Type B pancreatic cell (in vitro differentiated cells): Measurements from ENCODE around the gene TTC9B. TPM values are rescaled to one million over a fixed set of nuclear protein-coding genes. Genes with fewer than 3 reads are reported as not detected.
A peak's percentile ranks its signal among the peaks of the same experiment; 100 is the strongest.

Experiments used
- DNase-seq: peaks from one replicate; pipeline ENCODE4 v3.0.0; 2021; ENCODE audit warnings: mixed read lengths; ENCODE audit not compliant: unreplicated experiment; ENCODE audit errors: extremely low spot score
- H3K27ac Mint-ChIP-seq: 2 replicates; pipeline ENCODE4 v1.8.0; 2021; ENCODE audit warnings: mild to moderate bottlenecking, mixed read lengths
- H3K27me3 Mint-ChIP-seq: 2 replicates; pipeline ENCODE4 v1.8.0; 2021; ENCODE audit warnings: mixed read lengths
- H3K36me3 Mint-ChIP-seq: 2 replicates; pipeline ENCODE4 v1.8.0; 2021; ENCODE audit warnings: mixed read lengths
- H3K4me1 Mint-ChIP-seq: one replicate; pipeline ENCODE4 v1.8.0; 2021; ENCODE audit warnings: mixed read lengths; ENCODE audit not compliant: unreplicated experiment
- H3K4me3 Mint-ChIP-seq: 2 replicates; pipeline ENCODE4 v1.8.0; 2021; ENCODE audit warnings: mild to moderate bottlenecking, mixed read lengths
- H3K9me3 Mint-ChIP-seq: 2 replicates; pipeline ENCODE4 v1.8.0; 2021; ENCODE audit warnings: mixed read lengths
- total RNA-seq: library from RNA; stranded (reverse); gene quantifications from 2 replicates; pipeline ENCODE4 v1.2.1, GENCODE V29; 2021; ENCODE audit warnings: low replicate concordance
- TF ChIP-seq, protein P1 (sequence below): fragments of 200-600 bp; sonication (generic); conservative IDR thresholded peaks from 2 replicates; pipeline ENCODE4 v1.5.0; 2021; ENCODE audit warnings: antibody characterized with exemption, mild to moderate bottlenecking

TTC9B gene
- total RNA-seq, 1 donor from 2014 or later: 0.39 TPM

DNA sequence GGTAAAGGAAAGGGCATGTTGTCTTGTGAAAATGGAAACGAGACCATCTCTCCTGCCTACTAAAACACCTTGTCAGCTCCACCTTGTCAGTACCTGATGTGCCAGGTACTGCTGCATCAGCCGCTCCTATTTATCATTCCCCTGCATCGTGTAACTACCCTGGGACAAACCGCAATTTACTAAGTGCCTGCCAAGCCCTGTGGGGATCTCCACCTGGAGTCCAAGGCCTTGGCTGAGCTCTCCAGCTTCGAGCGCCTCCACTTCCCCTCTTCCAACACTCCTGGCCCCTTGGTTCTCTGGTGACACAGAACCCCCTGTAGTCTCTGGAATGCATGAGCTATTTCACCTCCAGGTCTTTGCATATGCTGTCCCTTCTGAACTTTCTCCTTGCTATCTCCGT is 34.2 kb upstream of the TTC9B start:
- peaks cover 7% of the 10 kb centered on the region for H3K4me1 Mint-ChIP-seq
- H3K9me3 Mint-ChIP-seq: no peaks in the 10 kb centered on the region
- H3K4me3 Mint-ChIP-seq: no peak overlapping the region
- H3K36me3 Mint-ChIP-seq: peaks cover 29% of the 10 kb centered on the region
- H3K27me3 Mint-ChIP-seq: no peaks in the 10 kb centered on the region
- no peak overlapping the region for H3K27ac Mint-ChIP-seq
- TF ChIP-seq, protein P1, sequence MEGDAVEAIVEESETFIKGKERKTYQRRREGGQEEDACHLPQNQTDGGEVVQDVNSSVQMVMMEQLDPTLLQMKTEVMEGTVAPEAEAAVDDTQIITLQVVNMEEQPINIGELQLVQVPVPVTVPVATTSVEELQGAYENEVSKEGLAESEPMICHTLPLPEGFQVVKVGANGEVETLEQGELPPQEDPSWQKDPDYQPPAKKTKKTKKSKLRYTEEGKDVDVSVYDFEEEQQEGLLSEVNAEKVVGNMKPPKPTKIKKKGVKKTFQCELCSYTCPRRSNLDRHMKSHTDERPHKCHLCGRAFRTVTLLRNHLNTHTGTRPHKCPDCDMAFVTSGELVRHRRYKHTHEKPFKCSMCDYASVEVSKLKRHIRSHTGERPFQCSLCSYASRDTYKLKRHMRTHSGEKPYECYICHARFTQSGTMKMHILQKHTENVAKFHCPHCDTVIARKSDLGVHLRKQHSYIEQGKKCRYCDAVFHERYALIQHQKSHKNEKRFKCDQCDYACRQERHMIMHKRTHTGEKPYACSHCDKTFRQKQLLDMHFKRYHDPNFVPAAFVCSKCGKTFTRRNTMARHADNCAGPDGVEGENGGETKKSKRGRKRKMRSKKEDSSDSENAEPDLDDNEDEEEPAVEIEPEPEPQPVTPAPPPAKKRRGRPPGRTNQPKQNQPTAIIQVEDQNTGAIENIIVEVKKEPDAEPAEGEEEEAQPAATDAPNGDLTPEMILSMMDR: no peak
- no peak for DNase-seq

DNA sequence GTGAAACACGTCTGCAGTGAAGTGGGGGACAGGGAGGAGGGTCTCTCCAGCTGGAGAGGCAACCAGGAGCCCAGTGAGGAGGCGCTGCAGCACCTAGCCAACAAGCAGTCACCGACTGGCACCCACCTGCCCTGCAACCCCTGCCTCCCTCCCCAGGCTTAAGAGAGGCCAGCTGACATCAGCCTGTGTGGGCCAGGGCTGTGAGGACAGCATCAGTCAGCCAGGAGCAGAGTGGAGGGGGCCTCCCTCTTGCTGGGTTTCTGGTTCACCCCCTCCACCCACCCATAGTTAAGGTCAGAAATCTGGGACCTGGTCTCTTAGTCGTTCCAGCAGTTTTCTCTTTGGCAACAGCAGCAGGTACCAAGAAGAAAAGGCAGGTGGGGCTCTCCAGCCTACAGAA is 33.8 kb upstream of the TTC9B start:
- Mint-ChIP-seq H3K4me1 (peaks cover 7% of the 10 kb centered on the region), H3K9me3 (no peaks in the 10 kb centered on the region), H3K27me3 (no peaks in the 10 kb centered on the region), H3K27ac (no peak overlapping the region), H3K4me3 (no peak overlapping the region), H3K36me3 (peaks cover 29% of the 10 kb centered on the region)
- TF ChIP-seq, protein P1: no peak
- no peak for DNase-seq

DNA sequence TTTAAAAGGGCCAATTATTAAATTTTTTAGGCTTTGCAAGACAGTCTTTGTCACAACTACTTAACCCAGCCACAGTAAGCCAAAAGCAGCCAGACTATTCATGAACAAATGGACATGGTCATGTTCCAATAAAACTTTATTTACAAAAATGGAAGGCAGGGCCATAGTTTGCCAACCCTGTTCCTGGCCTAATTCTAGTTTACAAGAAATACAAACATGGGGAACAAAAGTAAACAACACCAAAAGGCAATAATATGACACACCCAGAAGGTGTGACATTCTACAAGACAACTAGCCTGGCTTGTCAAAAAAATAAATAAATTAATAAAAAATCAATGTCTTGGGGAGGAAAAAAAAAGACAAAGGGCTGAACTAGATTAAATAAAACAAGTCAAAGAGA is 33.1 kb upstream of the TTC9B start:
- H3K36me3 Mint-ChIP-seq: peaks cover 29% of the 10 kb centered on the region
- no peak overlapping the region for H3K4me3 Mint-ChIP-seq
- no peak overlapping the region for H3K27ac Mint-ChIP-seq
- TF ChIP-seq, protein P1: no peak
- H3K4me1 Mint-ChIP-seq: peaks cover 7% of the 10 kb centered on the region
- DNase-seq: no peak
- no peaks in the 10 kb centered on the region for H3K27me3 Mint-ChIP-seq
- no peaks in the 10 kb centered on the region for H3K9me3 Mint-ChIP-seq

DNA sequence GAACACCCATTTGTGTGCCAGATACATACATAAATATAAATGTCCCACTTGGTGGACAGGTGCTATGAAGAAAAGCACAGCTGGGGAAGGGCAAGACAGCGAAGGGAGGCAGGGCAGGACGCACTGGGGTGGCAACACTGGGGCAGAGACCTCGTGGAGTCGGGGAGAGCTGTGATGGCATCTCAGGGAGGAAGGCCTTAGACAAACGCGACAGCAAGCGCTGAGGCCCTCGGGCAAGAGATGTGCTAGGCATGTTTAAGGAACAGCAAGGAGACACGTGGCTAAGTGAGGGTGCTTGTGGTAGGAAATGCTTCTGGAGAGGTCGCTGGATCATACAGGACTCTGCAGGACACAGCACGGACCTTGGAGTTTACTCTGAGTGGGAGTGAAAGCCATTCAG is 31.6 kb upstream of the TTC9B start:
- TF ChIP-seq, protein P1: no peak
- H3K36me3 Mint-ChIP-seq: peaks cover 22% of the 10 kb centered on the region
- peak overlapping the region; percentile 19 for H3K27ac Mint-ChIP-seq
- peaks cover 14% of the 10 kb centered on the region for H3K4me1 Mint-ChIP-seq
- H3K4me3 Mint-ChIP-seq: no peak overlapping the region
- H3K27me3 Mint-ChIP-seq: no peaks in the 10 kb centered on the region
- no peaks in the 10 kb centered on the region for H3K9me3 Mint-ChIP-seq
- no peak for DNase-seq

DNA sequence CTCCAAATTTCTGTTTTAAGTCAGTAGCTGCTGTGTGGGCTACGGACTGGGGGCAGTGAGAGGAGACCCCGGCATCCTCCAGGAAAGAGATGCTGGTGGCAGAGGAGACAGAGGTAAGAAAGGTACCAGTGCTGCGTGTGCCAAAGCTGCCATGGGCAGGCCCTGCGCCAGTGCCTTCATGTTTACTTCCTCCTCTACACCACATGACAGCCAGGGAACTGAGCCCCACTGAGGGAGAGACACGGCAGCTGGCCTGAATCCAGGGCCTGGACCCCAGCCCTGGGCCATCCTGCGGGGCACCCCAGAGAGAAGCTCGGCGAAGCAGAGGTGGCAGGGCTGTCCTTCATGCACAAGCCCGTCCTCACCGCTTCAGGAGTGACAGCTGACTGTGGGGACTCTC is 31.0 kb upstream of the TTC9B start:
- Mint-ChIP-seq H3K27ac (no peak overlapping the region), H3K36me3 (peaks cover 21% of the 10 kb centered on the region), H3K9me3 (no peaks in the 10 kb centered on the region), H3K4me1 (peaks cover 20% of the 10 kb centered on the region), H3K27me3 (no peaks in the 10 kb centered on the region), H3K4me3 (no peak overlapping the region)
- TF ChIP-seq, protein P1: no peak
- no peak for DNase-seq

DNA sequence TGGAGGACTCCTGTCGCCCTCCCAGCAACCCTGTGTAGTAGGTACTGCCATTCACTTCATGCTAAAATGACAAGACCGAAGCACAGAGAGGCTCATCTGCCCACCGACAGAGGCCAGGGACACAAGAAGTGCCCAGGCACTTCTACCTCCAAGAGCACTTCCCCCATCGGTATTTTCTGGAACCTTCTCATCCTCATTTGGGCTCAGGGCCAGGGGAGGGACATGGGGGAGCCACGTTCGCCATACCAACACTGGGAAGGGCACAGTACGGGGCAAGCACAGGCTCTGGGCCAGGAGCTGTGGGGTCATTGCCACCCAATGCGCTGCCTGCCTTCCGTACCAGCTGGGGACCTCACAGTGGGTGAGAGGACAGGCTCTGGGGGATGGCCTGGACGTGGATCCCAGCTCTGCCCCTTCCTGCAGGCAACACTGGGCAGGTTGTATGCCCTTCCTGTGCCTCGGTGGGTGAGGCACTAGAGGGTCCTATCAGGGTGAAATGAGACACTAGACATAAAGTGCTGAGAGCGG is 29.6 kb upstream of the TTC9B start:
- Mint-ChIP-seq H3K27ac (no peak overlapping the region), H3K36me3 (peaks cover 13% of the 10 kb centered on the region), H3K9me3 (no peaks in the 10 kb centered on the region), H3K27me3 (no peaks in the 10 kb centered on the region), H3K4me1 (peaks cover 13% of the 10 kb centered on the region), H3K4me3 (no peak overlapping the region)
- no peak for DNase-seq
- TF ChIP-seq, protein P1: no peak
